ENCODE measurements around the gene PALD1.
A peak's percentile ranks its signal among the peaks of the same experiment; 100 is the strongest.

Gene PALD1

DNA sequence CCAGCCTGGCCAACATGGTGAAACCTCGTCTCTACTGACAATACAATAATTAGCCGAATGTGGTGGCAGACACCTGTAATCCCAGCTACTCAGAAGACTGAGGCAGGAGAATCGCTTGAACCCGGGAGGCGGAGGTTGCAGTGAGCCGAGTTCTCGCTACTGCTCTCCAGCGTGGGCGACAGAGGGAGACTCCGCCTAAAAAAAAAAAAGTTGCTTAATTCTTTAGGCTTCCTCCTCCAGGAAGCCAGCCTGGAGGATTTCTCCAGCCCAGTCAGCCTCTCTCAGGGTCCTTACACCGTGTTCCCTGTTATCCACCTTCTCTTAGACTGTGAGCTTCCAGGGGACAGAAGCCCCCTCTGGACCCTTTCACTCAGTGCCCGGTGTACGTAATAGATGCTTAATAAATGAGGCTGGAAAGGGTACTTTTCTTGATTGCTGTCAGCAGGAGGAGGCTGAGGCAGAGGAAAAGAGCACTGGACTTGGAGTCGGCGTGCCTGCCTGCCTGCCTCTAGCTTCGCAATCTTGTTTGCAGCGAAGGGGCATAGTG lies 20.7 kb upstream of the PALD1 start:
- DNase-seq (ENCODE audit: low read depth in 2 of 2, low spot score in 1 of 2) = no peak

DNA sequence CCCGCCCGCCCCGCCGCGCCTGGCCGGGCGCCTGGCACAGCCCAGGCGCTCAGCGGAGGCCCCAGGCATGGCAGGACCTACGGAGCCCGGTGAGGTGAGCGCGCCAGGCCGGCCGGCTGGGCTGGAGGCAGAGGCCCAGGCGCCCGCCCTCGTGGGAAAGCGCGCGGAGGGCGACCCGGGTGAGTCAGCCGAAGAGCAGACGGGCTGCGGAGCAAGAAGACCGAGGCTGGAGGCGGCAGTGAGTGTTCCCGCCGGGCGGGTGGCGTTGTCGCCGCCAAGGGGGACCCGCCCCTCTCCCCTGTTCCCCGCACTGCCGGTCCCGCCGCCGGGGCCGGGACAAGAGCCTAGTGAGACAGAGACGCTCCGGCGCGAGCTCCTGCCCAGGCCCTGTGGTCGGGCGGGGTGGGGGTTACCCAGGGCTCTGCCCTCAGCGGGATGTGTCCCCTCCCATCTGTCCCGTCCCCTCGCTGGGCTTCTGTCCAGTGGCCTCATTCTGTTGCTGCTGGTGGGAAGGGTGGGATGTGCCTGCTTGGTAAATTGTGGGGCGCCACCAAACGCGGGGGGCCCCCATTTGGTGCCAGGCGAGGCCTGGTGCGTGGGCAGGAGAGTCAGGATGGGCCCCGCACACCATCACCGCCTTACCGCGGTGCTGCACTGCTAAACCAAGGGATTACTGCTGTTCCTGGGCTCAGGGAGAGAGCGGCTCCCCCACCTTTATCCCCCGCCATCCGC lies 20.1 kb upstream of the PALD1 start:
- no peak for DNase-seq (ENCODE audit: low read depth in 2 of 2, low spot score in 1 of 2)

DNA sequence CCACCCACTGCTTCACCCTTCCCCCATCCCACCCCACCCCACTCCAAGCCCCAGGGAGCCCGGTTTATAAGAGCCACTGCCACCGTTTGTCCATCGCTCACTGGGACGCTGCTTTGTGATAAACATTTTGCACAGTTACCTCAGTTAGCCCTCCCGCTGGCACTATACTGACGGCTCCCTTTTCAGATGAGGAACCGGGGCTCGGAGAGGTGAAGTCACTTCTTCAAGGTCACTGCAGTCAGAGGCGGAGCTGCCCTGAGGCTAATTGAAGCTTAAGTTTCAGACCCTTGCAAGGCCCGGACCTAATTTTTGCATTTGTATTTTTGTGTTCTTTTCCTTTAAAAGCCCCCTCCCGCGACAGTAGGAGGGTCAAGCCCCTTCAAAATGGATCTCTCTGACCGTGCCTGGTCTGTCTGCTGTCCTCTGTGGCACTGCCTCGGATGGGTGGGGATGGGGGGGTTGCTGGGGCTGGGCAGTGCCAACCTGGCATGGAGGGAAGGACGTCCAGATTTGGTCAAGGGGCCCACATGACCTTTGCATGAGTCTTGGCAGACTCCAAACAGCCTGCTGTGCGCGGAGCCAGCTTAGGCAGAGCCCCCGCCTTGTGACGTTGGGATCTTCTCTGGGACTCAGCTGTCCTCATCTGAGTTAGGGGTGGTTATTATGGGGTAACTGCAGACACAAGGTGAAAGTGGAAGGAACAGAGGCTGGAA lies 19.4 kb upstream of the PALD1 start:
- no peak for DNase-seq (ENCODE audit: low read depth in 2 of 2, low spot score in 1 of 2)

DNA sequence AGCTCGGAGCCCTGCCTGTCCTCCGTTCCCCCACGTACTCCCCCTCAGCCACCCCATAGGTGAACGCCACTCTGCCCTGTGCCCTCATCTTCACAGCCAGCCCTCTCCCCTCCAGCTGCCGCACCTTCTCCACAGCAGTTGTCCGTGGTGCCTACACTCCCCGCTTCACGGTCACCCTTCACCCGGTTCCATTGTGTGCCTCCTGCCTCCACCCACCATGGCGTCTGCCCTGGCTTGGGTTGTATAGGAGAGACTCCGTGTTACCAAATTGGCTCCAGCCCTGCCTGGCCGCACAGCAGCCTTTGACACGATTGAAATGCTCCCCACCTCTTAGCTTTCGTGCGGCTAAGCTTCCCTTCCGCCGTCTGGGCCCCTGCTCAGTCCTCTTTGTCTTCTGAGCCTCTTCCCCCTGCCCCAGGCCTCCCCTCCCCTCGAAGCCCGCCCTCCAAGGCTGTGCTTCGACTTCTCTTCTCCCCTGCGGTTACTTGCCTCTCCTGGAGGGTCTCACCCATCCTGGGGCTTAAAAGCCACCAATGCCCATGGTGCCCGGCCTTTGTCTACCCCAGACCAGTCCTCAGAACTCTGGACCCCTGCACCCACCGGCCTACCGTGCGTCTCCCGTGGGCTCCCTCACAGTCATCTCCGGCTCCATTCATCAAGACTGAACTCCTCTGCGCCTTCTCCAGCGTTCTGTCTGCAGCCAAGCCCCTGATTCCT lies 18.6 kb upstream of the PALD1 start:
- DNase-seq (ENCODE audit: low read depth in 2 of 2, low spot score in 1 of 2) = no peak

DNA sequence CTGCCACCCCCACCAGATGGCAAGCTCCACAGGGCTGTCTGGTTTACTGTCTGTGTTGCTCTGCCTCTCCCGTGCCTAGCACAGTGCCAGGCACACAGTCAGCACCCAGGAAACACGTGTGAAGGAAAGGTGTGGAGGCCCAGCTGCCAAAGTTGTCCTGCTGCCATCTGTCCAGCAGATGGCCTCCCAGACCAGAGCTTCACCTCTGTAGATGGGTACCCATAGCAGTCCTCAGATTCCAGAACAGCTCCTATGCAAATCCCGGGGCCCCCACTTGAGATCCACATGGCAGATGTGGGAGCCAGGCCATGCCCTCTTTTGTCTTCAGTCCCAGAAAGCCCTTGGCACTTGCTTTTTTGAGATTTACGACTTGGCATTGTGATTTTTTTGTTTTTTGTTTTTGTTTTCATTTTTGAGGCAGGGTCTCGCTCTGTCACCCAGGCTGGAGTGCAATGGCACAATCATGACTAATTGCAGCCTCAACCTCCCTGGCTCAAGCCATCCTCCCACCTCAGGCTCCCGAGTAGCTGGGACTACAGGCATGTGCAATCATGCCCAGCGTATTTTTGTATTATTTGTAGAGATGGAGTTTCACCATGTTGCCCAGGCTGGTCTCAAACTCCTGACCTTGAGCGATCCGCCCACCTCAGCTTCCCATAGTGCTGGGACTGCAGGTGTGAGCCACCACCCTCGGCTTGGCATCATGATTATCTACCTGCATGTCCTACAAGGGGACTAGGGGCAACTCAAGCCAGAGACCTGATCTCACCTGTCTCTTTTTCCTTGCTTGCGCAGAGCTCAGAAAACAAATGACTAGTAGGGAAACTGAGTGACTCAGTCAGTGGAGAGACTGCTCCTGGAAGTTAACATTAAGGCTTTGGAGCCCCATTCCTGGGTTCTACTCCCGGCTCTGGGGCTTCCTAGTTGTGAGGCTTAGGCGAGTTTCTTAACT lies 16.9 kb upstream of the PALD1 start:
- DNase-seq (ENCODE audit: low read depth in 2 of 2, low spot score in 1 of 2) = peak in 1 of 2 donors; percentile 13

DNA sequence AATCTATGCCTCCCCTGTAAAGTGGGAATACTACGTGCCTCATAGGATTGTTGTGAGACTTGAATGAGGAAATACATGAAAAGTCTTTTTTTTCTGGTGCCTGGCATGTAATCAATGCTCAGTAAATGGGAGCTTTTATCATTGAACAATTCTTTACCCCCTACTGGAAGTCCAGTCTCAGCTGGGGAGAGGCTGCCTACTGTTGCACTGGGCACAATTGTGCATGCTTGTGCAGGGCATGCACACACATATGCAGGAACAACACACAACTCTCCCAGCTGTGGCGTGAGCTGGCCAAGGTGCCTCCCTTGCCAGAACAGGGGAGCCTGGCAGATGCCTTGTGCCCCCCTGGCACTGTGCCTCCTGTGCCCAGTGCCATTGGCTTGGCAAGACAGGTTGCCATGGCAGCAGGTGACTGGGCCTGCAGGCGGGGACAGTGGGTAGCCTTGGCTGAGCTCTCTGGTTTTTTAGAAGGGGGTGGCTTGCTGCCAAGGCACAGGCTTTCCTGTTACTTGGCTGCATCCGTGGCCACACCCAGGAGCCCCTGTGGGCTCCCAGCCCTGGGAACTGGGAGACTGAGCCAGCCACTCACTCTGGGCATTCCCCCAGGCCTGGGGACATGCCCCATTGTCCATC lies 16.1 kb upstream of the PALD1 start:
- DNase-seq (ENCODE audit: low read depth in 2 of 2, low spot score in 1 of 2) = no peak

DNA sequence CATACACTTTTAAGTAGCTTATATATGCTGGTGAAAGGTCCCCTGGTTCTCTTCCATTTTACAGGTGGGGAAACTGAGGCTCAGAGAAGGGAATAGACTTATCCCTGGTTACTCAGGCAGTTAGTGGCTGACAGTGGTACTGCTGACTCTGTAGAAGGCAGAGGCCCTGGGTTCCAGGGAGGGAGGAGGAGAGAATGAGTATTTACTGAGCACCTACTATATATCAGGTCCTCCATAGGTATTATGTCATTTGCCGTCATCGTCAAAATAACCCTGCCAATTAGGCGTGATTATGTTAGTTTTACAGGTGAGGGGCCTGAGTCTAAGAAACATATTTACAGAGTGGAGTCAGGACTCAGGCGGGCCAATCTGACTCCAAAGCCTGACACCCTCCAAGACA lies 13.3 kb upstream of the PALD1 start:
- DNase-seq (ENCODE audit: low read depth in 2 of 2, low spot score in 1 of 2) = no peak

DNA sequence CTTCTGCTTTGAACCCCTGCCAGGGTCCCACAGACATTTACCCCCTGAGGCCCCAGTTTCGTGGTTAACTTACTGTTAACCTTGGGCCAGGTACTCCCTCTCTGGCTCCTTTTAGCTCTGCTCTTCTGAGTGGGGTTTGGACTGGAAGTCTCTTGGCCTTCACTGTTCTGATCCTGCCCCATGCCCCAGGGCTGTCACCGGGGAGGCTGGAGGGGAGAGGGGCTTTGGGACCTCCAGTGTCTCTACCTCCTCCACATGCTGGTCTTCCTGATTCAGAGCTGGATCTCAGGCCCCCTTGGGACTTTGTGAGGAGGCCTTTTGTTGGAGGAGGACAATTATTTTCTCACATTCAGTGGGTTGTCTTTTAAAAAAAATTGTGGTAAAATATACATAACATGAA lies 12.7 kb upstream of the PALD1 start:
- no peak for DNase-seq (ENCODE audit: low read depth in 2 of 2, low spot score in 1 of 2)

DNA sequence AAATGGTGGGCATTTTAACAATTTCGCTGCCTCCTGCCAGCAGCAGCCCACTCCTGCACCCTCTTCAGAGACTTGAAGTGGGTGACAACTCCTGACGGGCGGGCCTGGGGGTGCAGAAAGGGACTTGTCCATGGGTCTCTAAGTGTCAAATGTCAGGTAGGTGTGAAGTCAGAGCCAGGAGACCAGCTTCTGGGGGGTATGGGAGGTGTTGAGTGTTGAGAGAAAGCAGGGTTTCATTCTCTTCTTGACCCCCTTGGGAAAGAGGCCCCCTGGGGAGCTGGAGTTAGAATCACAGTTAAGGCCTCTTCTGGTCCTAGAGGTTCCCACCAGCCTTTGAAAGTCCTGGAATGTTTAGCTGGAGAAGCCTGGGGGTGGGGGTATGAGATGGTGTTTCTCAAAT lies 11.6 kb upstream of the PALD1 start:
- no peak for DNase-seq (ENCODE audit: low read depth in 2 of 2, low spot score in 1 of 2)

DNA sequence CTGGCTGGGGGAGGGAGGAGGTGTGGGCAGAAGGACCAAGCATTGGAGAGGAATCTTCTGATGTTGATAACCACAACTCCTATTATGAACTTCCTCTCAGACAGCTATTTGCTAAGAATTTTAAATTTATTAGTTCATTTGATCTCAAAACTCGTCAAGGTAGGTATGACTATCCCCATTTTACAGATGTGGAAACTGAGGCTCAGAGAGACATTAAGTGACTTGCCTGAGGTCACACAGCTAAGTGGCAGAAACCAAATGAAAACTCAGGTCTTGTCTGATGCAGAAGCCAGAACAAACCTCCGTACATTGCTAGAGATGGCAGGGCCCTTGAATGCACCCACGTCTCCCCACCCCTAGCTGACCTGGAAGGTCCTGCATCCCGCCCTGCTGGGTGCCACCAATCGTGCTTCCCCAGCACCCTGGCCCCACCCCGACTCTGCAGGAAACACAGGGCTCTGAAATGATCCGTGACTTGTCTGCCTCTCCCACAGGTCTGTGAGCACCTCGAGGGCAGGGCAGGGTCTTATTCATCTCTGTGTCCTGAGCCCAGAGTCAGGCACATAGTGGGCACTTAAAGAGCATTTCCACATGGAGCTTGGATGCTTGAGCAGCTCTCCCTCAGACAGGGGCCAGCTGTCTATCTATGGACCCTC lies 5.6 kb upstream of the PALD1 start:
- DNase-seq (ENCODE audit: low read depth in 2 of 2, low spot score in 1 of 2) = no peak

DNA sequence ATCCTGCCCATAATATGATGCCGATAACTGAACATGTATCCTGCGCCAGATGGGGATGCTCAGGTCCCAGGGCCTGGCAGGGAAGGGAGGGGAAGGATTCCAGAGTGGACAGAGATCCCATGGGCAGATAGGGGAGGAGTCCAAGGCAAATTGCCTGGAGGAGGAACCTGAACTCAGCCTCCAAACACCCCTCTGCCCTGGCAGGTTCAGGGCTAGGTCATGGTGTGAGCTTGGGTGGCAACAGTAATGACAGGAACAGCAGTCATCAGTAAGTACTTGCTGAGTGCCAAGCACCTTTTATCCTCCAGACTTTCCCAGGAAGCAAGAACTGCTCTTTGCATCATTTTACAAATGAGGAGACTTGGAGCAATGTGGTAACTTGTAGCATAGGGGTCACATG lies 3.8 kb upstream of the PALD1 start:
- DNase-seq (ENCODE audit: low read depth in 2 of 2, low spot score in 1 of 2) = no peak

DNA sequence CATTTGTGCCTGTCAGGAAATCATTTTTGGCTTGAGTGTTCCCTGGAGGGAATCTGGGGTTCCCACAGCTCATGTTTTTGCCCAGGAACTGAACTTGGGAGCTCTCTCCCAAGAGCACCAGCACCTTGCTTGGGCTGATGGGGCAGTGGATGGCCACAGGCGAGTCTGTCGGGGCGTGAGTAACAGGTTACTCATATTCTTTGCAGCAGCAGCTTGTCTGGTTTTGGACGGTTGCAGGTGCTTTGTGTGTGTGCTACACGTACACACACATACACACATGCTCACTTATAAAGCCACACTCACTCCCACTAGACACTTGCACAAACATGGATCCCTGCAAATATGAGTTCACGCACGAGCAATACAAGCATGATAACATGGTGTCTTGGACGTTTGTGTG lies 2.9 kb upstream of the PALD1 start:
- no peak for DNase-seq (ENCODE audit: low read depth in 2 of 2, low spot score in 1 of 2)

DNA sequence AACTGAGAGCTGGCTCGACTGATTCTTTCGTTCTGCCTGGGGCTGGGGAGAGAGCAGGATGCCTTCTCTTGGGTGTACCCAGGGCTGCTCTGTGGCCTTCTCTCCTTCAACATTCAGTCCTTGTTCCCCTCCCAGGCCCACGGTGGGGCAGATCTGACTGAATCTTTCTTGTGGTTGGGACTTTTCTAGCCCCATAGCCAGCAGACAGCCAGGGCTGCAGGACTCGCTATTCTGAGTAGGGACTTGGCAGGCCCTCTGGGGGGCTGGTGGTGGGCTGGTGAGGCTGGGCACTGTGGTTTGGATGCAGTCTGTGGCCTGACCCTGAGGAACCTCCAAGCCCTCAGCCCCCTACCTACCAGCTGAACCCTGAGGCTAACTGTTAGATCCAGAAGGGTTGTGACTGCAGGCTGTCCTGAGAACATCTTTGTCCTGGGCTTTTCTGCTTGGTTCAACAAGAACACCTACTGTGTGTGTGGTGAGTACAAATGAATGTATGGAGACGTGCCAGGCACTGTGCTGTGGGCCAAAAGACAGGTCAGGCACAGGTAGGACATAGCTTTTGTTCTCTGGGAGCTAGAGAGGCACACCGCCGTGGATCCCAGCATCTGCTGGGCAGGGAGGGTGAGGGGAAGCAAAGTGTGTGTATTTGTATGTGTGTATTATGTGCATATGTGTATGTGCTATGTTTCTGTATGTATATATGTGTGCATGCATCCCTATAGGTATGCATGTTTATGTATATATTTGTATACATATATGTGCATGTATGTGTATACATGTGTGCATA lies 2.1 kb upstream of the PALD1 start:
- no peak for DNase-seq (ENCODE audit: low read depth in 2 of 2, low spot score in 1 of 2)

DNA sequence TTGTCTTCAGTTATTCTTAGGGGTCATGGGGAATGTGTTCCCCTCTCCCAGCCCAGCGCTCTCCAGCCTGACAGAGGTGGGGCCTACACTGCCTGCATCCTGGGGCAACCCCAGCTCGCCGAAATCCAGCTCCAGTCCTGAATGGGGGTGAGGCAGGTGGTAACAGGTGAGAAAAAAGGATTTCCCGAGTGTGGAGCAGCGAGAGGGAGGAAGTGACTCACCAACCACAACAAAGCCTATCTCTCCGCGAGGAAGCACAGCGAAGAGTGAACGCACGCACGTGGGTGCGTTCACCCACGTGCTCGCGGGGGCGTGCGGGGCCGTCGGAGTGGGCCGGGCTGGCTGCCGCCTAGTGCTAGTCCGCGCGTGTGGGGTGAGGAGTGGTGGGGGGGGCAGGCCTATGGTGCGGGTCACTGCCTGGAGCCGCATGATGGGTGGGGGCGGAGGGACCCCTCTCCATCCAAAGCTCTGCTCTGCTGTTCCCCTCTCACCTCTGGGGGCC lies 855 bp upstream of the PALD1 start:
- DNase-seq (ENCODE audit: low read depth in 2 of 2, low spot score in 1 of 2) = peak; percentile 27 to 49

DNA sequence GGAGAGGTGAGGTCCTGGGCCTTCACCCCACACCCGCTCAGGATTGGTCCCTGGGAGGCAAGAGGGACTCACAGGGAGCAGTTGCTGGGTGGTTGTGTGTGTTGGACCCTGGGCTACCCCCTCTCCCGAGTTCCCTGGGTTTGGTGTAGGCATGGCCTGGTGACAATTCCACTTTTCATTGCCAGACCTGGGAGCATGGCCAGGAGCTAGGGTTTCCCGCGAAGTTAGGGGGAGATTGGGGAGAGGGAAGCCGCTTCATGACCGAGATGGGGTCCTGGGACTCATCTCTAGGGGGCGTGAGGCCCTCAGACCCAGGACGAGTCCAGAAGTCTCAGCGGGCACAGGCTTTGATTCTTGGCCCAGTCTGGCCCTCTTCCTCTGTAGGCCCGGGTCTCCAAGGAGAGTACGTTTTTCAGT lies 606 bp downstream of the PALD1 start:
- DNase-seq (ENCODE audit: low read depth in 2 of 2, low spot score in 1 of 2) = no peak

DNA sequence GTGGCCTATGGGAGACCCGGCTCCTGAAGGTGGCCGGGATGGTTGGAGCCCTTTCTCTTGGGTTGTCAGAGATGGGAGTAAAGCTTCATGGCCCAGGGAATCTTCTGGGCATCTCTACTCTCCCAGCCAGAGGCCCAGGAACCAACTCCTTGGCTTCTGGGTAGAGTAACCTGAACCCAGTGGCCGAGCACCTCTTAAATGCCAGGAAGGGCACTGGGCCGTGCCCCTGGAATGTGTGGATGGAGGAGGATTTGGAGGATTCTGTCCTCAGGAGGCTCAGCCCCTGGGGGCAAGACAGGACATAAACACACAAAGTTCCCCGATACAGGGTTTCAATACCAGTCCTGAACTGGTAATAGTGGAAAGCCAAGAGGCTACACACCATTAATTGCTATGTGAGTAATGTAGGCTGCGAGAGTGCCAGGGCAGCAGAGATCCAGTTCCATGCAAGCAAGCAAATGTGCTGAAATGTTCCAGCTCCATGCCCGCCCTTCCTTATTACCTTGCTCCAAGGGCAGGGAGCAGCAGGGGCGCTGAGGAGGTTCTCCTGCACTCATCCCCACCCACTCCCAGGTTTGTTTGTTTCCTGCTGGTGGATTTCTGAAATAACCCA lies 1.2 kb downstream of the PALD1 start:
- DNase-seq (ENCODE audit: low read depth in 2 of 2, low spot score in 1 of 2) = no peak

DNA sequence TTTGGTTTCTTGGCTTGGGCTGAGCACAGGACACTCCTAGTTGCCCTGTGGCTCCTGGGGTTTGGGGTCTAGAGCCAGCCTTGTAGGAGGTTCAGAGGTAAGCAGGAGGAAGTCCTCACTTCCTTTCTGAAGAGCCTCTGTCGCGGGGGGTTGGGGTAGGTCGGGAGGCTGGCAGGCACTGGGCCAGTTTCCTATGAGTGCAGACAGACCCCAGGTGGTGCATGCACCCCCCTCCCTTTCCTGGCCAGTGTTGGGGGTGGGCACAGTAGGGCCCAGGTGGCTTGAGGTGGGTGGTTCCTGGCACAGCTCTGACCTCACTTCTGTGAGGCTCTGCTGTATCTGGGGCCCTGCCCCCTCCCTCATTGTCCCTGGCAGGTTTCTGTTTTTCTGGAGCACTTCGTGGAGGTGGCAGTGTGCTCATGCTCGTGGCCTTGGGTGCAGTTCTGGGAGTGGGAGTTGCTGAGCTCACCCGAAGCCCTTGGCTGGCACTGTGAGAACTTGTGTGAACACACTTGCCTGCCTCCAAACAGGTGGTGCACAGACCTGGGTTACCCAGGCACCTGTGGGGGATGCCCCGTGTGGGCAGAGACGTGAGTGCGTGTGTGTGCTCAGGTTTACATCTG lies 1.8 kb downstream of the PALD1 start:
- DNase-seq (ENCODE audit: low read depth in 2 of 2, low spot score in 1 of 2) = no peak

DNA sequence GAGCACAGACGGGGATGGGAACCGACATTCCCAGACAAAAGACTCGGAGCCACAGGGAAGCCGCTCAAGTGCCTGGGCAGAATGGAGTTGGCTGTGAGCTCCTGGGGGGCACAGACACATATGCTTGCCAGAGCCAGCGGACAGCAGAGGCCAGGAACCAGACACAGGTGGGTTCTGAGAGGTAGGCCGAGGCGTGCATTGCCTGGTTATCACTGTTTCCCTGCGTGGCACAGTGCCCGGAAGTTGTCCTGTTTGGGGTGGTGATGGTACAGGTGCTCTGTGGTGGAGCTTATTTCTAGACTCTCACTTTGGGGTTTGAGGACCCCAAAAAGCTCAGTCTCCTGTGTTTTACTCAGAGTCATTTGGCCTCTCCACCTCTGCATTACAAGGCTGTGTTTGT lies 2.5 kb downstream of the PALD1 start:
- no peak for DNase-seq (ENCODE audit: low read depth in 2 of 2, low spot score in 1 of 2)
